Measurements from ENCODE around the gene IQSEC1. TPM values are rescaled to one million over a fixed set of nuclear protein-coding genes. Genes with fewer than 3 reads are reported as not detected.

The IQSEC1 gene
- total RNA-seq, 1 donor from 2014 or later, result 148 TPM

DNA sequence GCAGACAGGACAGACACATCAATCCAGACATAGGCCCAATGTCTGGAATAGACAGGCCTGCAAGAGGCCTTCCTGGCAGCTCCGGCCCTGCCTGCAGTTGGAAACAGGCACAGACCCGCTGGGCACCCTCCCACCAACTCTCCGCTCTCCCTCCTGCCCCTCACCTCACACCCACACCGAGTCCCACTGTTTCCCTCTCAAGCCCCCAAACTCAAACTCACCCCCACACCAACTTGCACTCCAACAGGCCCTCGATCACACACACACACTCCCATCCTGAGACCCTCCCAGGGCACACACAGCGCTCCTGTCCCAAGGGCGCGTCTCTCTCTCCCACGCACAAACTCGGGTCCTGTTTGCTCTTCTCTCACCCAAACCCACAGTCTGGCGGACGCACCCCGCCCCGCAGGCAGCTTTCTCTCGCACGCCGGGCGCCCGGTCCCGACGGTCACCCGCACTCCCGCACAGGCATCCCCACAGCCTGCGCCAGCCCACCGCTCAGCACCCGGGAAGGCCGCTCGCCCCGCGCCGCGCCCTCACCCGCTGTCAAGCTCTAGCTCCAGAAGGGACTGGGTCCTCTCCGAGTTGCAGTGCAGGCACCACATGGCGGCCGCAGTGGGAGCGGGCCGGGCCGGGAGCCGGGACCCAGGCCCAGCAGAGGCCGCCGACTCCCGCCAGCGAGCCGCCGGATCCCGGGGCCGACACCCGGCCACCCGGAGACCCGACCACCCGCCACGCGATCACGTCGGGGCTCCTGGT is 106.2 kb downstream of the IQSEC1 start:
- DNase-seq (ENCODE audit: low spot score in 2 of 2), result no peak
- peaks cover 24 to 48% of the 10 kb centered on the region in 2 donors for H3K4me1 ChIP-seq
- intact Hi-C loops (cut with DNase I), result loop anchor here (1.0 kb wide), 3 partner anchors 12 to 33 kb away; no protein-coding TSS in a partner anchor

GRCh38 chr3:12965999-12966846 is 107.0 kb downstream of the IQSEC1 start:
- Histone ChIP-seq H3K4me1 (peaks cover 27 to 55% of the 10 kb centered on the region in 2 donors), H3K27me3 (no peaks in the 10 kb centered on the region), H3K36me3 (no peaks in the 10 kb centered on the region), H3K4me3 (peak overlapping the region; percentile 76 to 89), H3K9me3 (no peaks in the 10 kb centered on the region), H3K27ac (peak overlapping the region; percentile 82 to 90)
- intact Hi-C loops (cut with DNase I), result no loop called here
- no peak for DNase-seq (ENCODE audit: low spot score in 2 of 2)
- TF ChIP-seq, protein P1, sequence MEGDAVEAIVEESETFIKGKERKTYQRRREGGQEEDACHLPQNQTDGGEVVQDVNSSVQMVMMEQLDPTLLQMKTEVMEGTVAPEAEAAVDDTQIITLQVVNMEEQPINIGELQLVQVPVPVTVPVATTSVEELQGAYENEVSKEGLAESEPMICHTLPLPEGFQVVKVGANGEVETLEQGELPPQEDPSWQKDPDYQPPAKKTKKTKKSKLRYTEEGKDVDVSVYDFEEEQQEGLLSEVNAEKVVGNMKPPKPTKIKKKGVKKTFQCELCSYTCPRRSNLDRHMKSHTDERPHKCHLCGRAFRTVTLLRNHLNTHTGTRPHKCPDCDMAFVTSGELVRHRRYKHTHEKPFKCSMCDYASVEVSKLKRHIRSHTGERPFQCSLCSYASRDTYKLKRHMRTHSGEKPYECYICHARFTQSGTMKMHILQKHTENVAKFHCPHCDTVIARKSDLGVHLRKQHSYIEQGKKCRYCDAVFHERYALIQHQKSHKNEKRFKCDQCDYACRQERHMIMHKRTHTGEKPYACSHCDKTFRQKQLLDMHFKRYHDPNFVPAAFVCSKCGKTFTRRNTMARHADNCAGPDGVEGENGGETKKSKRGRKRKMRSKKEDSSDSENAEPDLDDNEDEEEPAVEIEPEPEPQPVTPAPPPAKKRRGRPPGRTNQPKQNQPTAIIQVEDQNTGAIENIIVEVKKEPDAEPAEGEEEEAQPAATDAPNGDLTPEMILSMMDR (IDR thresholded peaks at IDR 0.05), result no peak

More for the DNA sequence above, 106.2 kb downstream of the IQSEC1 start:
- H3K27me3 ChIP-seq, result no peaks in the 10 kb centered on the region
- H3K36me3 ChIP-seq, result no peaks in the 10 kb centered on the region
- H3K9me3 ChIP-seq, result no peaks in the 10 kb centered on the region
- H3K27ac ChIP-seq, result peak overlapping the region; percentile 82 to 90
- peak overlapping the region; percentile 76 to 89 for H3K4me3 ChIP-seq
- TF ChIP-seq, protein P1 (IDR thresholded peaks at IDR 0.05), result no peak

GRCh38 chr3:12964711-12965612 is 108.3 kb downstream of the IQSEC1 start:
- no peaks in the 10 kb centered on the region for H3K27me3 ChIP-seq
- TF ChIP-seq, protein P1 (IDR thresholded peaks at IDR 0.05), result no peak
- H3K9me3 ChIP-seq, result no peaks in the 10 kb centered on the region
- intact Hi-C loops (cut with DNase I), result no loop called here
- peak overlapping the region; percentile 90 to 92 for H3K27ac ChIP-seq
- DNase-seq (ENCODE audit: low spot score in 2 of 2), result no peak
- H3K4me3 ChIP-seq, result peak overlapping the region in 1 of 2 donors; percentile 89
- peaks cover 36 to 66% of the 10 kb centered on the region in 2 donors for H3K4me1 ChIP-seq
- H3K36me3 ChIP-seq, result no peaks in the 10 kb centered on the region

DNA sequence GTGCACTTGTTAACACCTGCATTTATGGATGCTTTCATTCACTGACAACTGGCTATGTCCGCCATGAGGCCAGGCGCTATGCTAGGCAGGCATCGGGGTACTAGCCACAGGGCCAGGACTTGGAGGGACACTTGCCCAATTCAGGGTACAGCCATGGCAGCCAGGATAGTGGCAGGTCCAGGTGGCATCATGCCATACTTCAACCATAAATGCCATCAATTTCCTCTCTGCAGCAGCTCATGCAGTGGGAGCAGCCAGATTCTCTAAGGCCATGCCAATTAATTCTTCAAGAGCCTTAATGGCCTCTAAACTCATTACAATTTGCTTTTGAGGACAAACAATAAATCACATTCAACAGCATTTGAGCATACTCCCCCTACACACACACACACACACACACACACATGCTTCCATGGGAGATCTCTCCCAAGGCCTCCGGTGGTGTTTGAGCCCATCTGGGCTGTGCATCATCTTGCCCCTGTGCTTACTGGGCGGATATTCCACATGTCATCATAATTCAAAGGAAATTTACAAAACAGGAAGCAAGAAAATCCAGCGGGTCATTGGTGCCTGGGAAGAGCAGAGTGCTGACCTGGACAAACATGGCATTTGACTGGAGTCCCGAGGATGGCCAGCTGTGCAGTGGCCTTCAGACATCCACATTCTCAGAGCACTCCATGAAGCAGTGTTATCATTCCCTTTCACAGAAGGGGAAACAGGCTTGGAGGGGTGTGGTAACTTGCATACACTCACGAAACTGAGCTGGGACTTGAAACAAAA is 109.1 kb downstream of the IQSEC1 start:
- Histone ChIP-seq H3K27ac (peak overlapping the region; percentile 90 to 92), H3K27me3 (no peaks in the 10 kb centered on the region), H3K4me3 (peak overlapping the region in 1 of 2 donors; percentile 9), H3K9me3 (no peaks in the 10 kb centered on the region), H3K4me1 (peaks cover 43 to 73% of the 10 kb centered on the region in 2 donors), H3K36me3 (no peaks in the 10 kb centered on the region)
- intact Hi-C loops (cut with DNase I), result no loop called here
- TF ChIP-seq, protein P1 (IDR thresholded peaks at IDR 0.05), result no peak
- no peak for DNase-seq (ENCODE audit: low spot score in 2 of 2)
